ENCODE measurements around the gene SQSTM1. TPM values are rescaled to one million over a fixed set of nuclear protein-coding genes. Genes with fewer than 3 reads are reported as not detected.

The SQSTM1 gene
- total and polyA plus RNA-seq, 2 donors (not counting 1 experiment from before 2014, with no cell fraction given): 212 to 1,894 TPM

DNA sequence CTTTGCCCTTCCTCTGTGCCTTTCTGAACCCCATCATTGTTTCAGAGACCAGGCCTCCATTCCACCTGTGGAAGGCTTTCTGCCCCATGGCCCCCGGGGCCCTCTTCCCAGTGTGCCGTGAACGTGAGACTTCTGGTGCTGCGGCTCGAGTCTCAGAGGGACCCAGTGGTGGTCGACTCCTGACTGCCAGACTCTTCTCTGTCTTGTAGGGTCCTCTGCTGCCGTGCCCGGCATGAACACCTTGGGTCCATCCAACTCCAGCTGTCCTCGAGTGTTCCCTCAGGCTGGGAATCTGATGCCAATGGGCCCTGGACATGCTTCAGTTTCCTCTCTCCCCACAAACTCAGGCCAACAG lies 47.0 kb upstream of the SQSTM1 start:
- no peak for DNase-seq (ENCODE audit: low read depth in 2 of 2)
- Histone ChIP-seq H3K4me3 (replicated peaks in 1 of 4; ENCODE audit: control extremely low read depth in 1 of 4, insufficient read depth in 1 of 4, low read depth in 3 of 4, low read length in 4 of 4) (no peak overlapping the region), H3K4me1 (ENCODE audit: control insufficient read depth, extremely low read depth, insufficient read depth, low read length) (no peaks in the 10 kb centered on the region), H3K4me2 (ENCODE audit: extremely low read depth, insufficient read depth, low read length) (no peak overlapping the region), H3K79me2 (ENCODE audit: control insufficient read depth, insufficient read depth, low read length) (peaks cover 3% of the 10 kb centered on the region), H3K27ac (ENCODE audit: insufficient read depth, low read length) (no peak overlapping the region), H3K27me3 (ENCODE audit: control insufficient read depth, insufficient read depth, low read length) (no peaks in the 10 kb centered on the region), H3K9me3 (ENCODE audit: control insufficient read depth, insufficient read depth, low read depth, low read length) (no peaks in the 10 kb centered on the region), H3K36me3 (ENCODE audit: control insufficient read depth, insufficient read depth, low read length) (peaks cover 18% of the 10 kb centered on the region), H4K20me1 (ENCODE audit: control insufficient read depth, extremely low read depth, insufficient read depth, low read length) (no peaks in the 10 kb centered on the region), H2AFZ (ENCODE audit: low read length) (no peak overlapping the region), H3K9ac (ENCODE audit: insufficient read depth, low read length) (no peak overlapping the region)
- TF ChIP-seq, protein P1, sequence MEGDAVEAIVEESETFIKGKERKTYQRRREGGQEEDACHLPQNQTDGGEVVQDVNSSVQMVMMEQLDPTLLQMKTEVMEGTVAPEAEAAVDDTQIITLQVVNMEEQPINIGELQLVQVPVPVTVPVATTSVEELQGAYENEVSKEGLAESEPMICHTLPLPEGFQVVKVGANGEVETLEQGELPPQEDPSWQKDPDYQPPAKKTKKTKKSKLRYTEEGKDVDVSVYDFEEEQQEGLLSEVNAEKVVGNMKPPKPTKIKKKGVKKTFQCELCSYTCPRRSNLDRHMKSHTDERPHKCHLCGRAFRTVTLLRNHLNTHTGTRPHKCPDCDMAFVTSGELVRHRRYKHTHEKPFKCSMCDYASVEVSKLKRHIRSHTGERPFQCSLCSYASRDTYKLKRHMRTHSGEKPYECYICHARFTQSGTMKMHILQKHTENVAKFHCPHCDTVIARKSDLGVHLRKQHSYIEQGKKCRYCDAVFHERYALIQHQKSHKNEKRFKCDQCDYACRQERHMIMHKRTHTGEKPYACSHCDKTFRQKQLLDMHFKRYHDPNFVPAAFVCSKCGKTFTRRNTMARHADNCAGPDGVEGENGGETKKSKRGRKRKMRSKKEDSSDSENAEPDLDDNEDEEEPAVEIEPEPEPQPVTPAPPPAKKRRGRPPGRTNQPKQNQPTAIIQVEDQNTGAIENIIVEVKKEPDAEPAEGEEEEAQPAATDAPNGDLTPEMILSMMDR (conservative IDR thresholded peaks at IDR 0.05 in 1 of 2, IDR thresholded peaks at IDR 0.05 in 1 of 2; ENCODE audit: low read depth in 1 of 2, low read length in 2 of 2): no peak
- no peak for TF ChIP-seq EZH2 (IDR thresholded peaks at IDR 0.05; ENCODE audit: low read length, missing control alignments)

DNA sequence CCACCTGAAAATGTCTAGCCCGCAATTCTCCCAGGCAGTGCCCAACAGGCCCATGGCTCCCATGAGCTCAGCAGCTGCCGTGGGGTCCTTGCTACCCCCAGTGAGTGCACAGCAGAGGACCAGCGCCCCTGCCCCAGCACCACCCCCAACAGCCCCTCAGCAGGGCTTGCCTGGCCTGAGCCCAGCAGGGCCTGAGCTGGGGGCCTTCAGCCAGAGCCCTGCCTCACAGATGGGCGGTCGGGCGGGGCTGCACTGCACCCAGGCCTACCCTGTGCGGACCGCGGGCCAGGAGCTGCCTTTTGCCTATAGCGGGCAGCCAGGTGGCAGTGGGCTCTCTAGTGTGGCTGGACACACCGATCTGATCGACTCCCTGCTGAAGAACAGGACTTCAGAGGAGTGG lies 46.3 kb upstream of the SQSTM1 start:
- Histone ChIP-seq H3K27ac (ENCODE audit: insufficient read depth, low read length) (no peak overlapping the region), H4K20me1 (ENCODE audit: control insufficient read depth, extremely low read depth, insufficient read depth, low read length) (no peaks in the 10 kb centered on the region), H3K4me2 (ENCODE audit: extremely low read depth, insufficient read depth, low read length) (no peak overlapping the region), H3K27me3 (ENCODE audit: control insufficient read depth, insufficient read depth, low read length) (no peaks in the 10 kb centered on the region), H3K36me3 (ENCODE audit: control insufficient read depth, insufficient read depth, low read length) (peaks cover 15% of the 10 kb centered on the region), H3K9ac (ENCODE audit: insufficient read depth, low read length) (no peak overlapping the region), H3K4me3 (replicated peaks in 1 of 4; ENCODE audit: control extremely low read depth in 1 of 4, insufficient read depth in 1 of 4, low read depth in 3 of 4, low read length in 4 of 4) (no peak overlapping the region), H3K79me2 (ENCODE audit: control insufficient read depth, insufficient read depth, low read length) (no peaks in the 10 kb centered on the region), H3K4me1 (ENCODE audit: control insufficient read depth, extremely low read depth, insufficient read depth, low read length) (no peaks in the 10 kb centered on the region), H2AFZ (ENCODE audit: low read length) (no peak overlapping the region), H3K9me3 (ENCODE audit: control insufficient read depth, insufficient read depth, low read depth, low read length) (no peaks in the 10 kb centered on the region)
- no peak for DNase-seq (ENCODE audit: low read depth in 2 of 2)
- no peak for TF ChIP-seq EZH2 (IDR thresholded peaks at IDR 0.05; ENCODE audit: low read length, missing control alignments)
- TF ChIP-seq, protein P1 (conservative IDR thresholded peaks at IDR 0.05 in 1 of 2, IDR thresholded peaks at IDR 0.05 in 1 of 2; ENCODE audit: low read depth in 1 of 2, low read length in 2 of 2): no peak

DNA sequence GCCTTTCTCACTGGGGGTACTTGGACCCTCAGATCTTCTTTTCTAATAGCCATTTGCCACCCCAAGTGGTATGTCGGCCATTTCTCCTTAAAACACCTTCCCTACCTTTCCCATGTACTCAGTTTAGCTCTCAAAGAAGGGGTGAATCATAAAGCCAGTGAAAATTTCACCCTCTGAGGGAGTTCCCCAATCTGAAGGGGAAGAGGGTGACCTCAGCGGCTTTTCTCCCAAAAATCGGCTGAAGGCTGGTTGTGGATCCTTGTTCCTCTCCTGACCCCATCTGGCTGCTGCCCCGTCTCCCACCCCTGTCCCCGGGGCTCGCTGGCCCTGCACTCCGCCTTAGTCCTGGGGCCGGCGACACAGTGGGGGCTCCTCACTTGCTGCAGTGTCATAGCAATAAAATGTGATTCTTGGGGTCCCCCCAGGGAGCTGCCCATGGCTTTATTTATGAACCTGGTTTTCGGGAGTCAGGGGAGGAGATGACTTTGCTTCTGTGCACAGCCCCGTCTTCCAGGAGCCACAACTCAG lies 44.2 kb upstream of the SQSTM1 start:
- Histone ChIP-seq H3K79me2 (ENCODE audit: control insufficient read depth, insufficient read depth, low read length) (no peaks in the 10 kb centered on the region), H3K4me2 (ENCODE audit: extremely low read depth, insufficient read depth, low read length) (no peak overlapping the region), H3K4me3 (replicated peaks in 1 of 4; ENCODE audit: control extremely low read depth in 1 of 4, insufficient read depth in 1 of 4, low read depth in 3 of 4, low read length in 4 of 4) (no peak overlapping the region), H3K9me3 (ENCODE audit: control insufficient read depth, insufficient read depth, low read depth, low read length) (no peaks in the 10 kb centered on the region), H2AFZ (ENCODE audit: low read length) (no peak overlapping the region), H4K20me1 (ENCODE audit: control insufficient read depth, extremely low read depth, insufficient read depth, low read length) (no peaks in the 10 kb centered on the region), H3K27me3 (ENCODE audit: control insufficient read depth, insufficient read depth, low read length) (no peaks in the 10 kb centered on the region), H3K9ac (ENCODE audit: insufficient read depth, low read length) (no peak overlapping the region), H3K4me1 (ENCODE audit: control insufficient read depth, extremely low read depth, insufficient read depth, low read length) (no peaks in the 10 kb centered on the region), H3K36me3 (ENCODE audit: control insufficient read depth, insufficient read depth, low read length) (peaks cover 13% of the 10 kb centered on the region), H3K27ac (ENCODE audit: insufficient read depth, low read length) (no peak overlapping the region)
- TF ChIP-seq, protein P1 (conservative IDR thresholded peaks at IDR 0.05 in 1 of 2, IDR thresholded peaks at IDR 0.05 in 1 of 2; ENCODE audit: low read depth in 1 of 2, low read length in 2 of 2): no peak
- no peak for TF ChIP-seq EZH2 (IDR thresholded peaks at IDR 0.05; ENCODE audit: low read length, missing control alignments)
- no peak for DNase-seq (ENCODE audit: low read depth in 2 of 2)

Measured in fibroblast of lung (primary cell).